GM20000 (cell line): ENCODE results near the gene SLC35F1.

Experiments used
- DNase-seq: peaks from one replicate; pipeline ENCODE4 v3.0.0; 2012; ENCODE audit warnings: low spot score
- CTCF ChIP-seq: IDR thresholded peaks from 2 replicates; pipeline ENCODE4 v1.5.1; 2012; ENCODE audit warnings: mild to moderate bottlenecking, control low read depth; ENCODE audit errors: extremely low read depth, missing control alignments

The SLC35F1 gene

GRCh38 chr6:118350881-118351430 is 443.9 kb downstream of the SLC35F1 start:
- no peak for TF ChIP-seq CTCF
- no peak for DNase-seq

- DNase-seq = no peak
- no peak for TF ChIP-seq CTCF
These were observed 446.5 kb downstream of the SLC35F1 start for GRCh38 chr6:118353564-118353963.

DNA sequence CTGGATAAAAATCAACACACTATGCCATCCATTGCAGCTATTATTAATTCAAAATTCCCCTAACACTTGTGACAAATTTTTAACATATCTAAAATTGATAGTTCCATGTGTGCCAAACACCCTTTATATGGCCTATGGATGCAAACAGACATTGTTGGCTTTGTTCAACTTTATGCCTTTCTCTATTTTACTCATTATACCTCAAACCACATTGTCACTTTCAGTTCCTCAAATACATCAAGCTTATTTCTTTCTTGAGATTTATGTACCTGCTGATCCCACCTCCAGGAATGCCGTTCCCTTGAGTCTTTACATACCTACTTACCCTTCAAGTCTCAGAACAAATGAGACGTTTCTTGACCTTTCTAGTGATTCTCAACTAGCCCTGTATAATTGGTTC is 447.6 kb downstream of the SLC35F1 start:
- no peak for TF ChIP-seq CTCF
- peak; percentile 47 for DNase-seq

GRCh38 chr6:118356054-118356453 is 449.0 kb downstream of the SLC35F1 start:
- TF ChIP-seq CTCF = no peak
- DNase-seq = no peak

DNA sequence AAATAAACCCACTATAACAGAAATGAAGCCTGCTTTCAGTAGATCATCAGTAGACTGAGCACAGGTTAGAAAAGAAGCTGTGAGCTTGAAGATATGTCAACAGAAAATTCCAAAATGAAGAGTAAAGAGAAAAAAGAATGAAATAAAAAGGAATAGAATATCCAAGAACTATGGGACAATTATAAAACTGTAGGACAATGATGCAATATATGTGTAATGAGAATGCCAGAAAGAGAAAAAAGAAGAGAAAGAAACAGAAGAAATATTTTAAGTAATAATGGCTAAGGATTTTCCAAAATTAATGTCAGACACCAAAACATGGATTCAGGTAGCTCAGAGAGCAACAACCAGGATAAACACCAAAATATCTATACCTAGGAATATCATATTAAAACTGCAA is 449.6 kb downstream of the SLC35F1 start:
- no peak for TF ChIP-seq CTCF
- no peak for DNase-seq
